Neuronal stem cell (in vitro differentiated cells): ENCODE results near the gene CST7.

Source experiments
- DNase-seq: peaks from one replicate; pipeline ENCODE4 v3.0.0-alpha.2; 2013; ENCODE audit warnings: low spot score
- H2AFZ ChIP-seq: one replicate; pipeline ENCODE4 v1.6.1; 2013; ENCODE audit warnings: mild to moderate bottlenecking, low read length, inconsistent platforms
- H2AK5ac ChIP-seq: 2 replicates; pipeline ENCODE4 v1.6.1; 2013; ENCODE audit warnings: low read depth, mild to moderate bottlenecking, inconsistent platforms, low read length, moderate library complexity, mixed read lengths
- H2BK120ac ChIP-seq: 2 replicates; pipeline ENCODE4 v1.6.1; 2013; ENCODE audit warnings: low read depth, mild to moderate bottlenecking, inconsistent platforms, low read length, moderate library complexity, mixed read lengths
- H2BK12ac ChIP-seq: one replicate; pipeline ENCODE4 v1.6.1; 2013; ENCODE audit warnings: low read length, inconsistent platforms
- H2BK15ac ChIP-seq: 2 replicates; pipeline ENCODE4 v1.6.1; 2013; ENCODE audit warnings: mild to moderate bottlenecking, low read length, inconsistent platforms, mixed read lengths
- H2BK5ac ChIP-seq: one replicate; pipeline ENCODE4 v1.6.1; 2013; ENCODE audit warnings: inconsistent platforms, mild to moderate bottlenecking, low read length, moderate library complexity
- H3K14ac ChIP-seq: one replicate; pipeline ENCODE4 v1.6.1; 2013; ENCODE audit warnings: low read length, inconsistent platforms
- H3K18ac ChIP-seq: 2 replicates; pipeline ENCODE4 v1.6.1; 2013; ENCODE audit warnings: low read length, inconsistent platforms
- H3K23ac ChIP-seq: 2 replicates; pipeline ENCODE4 v1.6.1; 2013; ENCODE audit warnings: low read depth, mild to moderate bottlenecking, mixed read lengths, low read length, inconsistent platforms; ENCODE audit not compliant: poor library complexity
- H3K27ac ChIP-seq: replicated peaks from 3 replicates; pipeline ENCODE4 v1.5.1; 2013; ENCODE audit warnings: low read length, inconsistent platforms
- H3K27me3 ChIP-seq, 3 experiments: 2 replicates each; pipeline ENCODE4 v1.6.1; 2013; ENCODE audit warnings: low read length in 3 of 3, mild to moderate bottlenecking in 2 of 3, inconsistent platforms in 1 of 3, low read depth in 1 of 3, mixed read lengths in 1 of 3, moderate library complexity in 1 of 3; ENCODE audit not compliant: control insufficient read depth in 3 of 3, insufficient read depth in 3 of 3
- H3K36me3 ChIP-seq, 2 donors: replicated peaks in 1 of 2; 2 replicates each; pipeline ENCODE4 v1.6.1; 2013; ENCODE audit warnings: low read length in 2 of 2; ENCODE audit not compliant: control insufficient read depth in 2 of 2, insufficient read depth in 2 of 2
- H3K4ac ChIP-seq: 2 replicates; pipeline ENCODE4 v1.6.1; 2013; ENCODE audit warnings: inconsistent platforms, mild to moderate bottlenecking, low read length, moderate library complexity
- H3K4me1 ChIP-seq, 2 donors: 1 replicate in 1 of 2; 2 replicates in 1 of 2; pipeline ENCODE4 v1.6.1; 2013; ENCODE audit warnings: low read length in 2 of 2, low read depth in 1 of 2; ENCODE audit not compliant: control insufficient read depth in 2 of 2, insufficient read depth in 1 of 2
- H3K4me2 ChIP-seq: one replicate; pipeline ENCODE4 v1.6.1; 2013; ENCODE audit warnings: mild to moderate bottlenecking, low read length, inconsistent platforms; ENCODE audit not compliant: insufficient read depth, poor library complexity, severe bottlenecking
- H3K4me3 ChIP-seq, 2 donors: 2 replicates each; pipeline ENCODE4 v1.5.1; 2013; ENCODE audit warnings: low read length in 2 of 2, mild to moderate bottlenecking in 2 of 2, inconsistent platforms in 1 of 2, moderate library complexity in 1 of 2
- H3K79me1 ChIP-seq: one replicate; pipeline ENCODE4 v1.6.1; 2013; ENCODE audit warnings: low read depth, mild to moderate bottlenecking, inconsistent platforms, low read length, moderate library complexity
- H3K9ac ChIP-seq: one replicate; pipeline ENCODE4 v1.6.1; 2013; ENCODE audit warnings: mild to moderate bottlenecking, low read depth, low read length, inconsistent platforms; ENCODE audit not compliant: poor library complexity
- H3K9me3 ChIP-seq, 2 donors: replicated peaks in 1 of 2; 2 replicates each; pipeline versions ENCODE3 to v1.6.1; 2013; ENCODE audit warnings: low read length in 2 of 2, mild to moderate bottlenecking in 2 of 2, inconsistent platforms in 1 of 2, low read depth in 1 of 2, mixed read lengths in 1 of 2, moderate library complexity in 1 of 2; ENCODE audit not compliant: control insufficient read depth in 2 of 2, insufficient read depth in 1 of 2
- H4K8ac ChIP-seq: one replicate; pipeline ENCODE4 v1.6.1; 2013; ENCODE audit warnings: low read depth, mild to moderate bottlenecking, inconsistent platforms, low read length, moderate library complexity
- H4K91ac ChIP-seq: one replicate; pipeline ENCODE4 v1.6.1; 2013; ENCODE audit warnings: low read length, low read depth, mild to moderate bottlenecking, inconsistent platforms; ENCODE audit not compliant: poor library complexity
- WGBS, 2 donors: extraction: QIAGEN DNeasy Blood & Tissue Kit; methylation state at CpG; one replicate each; pipeline ENCODE4 v1.1.7; 2013; ENCODE audit warnings: missing lambda C conversion rate in 2 of 2, mixed read lengths in 1 of 2; ENCODE audit not compliant: insufficient read length in 2 of 2, insufficient replicate concordance in 1 of 2; ENCODE audit errors: extremely low coverage in 2 of 2; 5-methylcytosine and 5-hydroxymethylcytosine counted together

CST7 gene

DNA sequence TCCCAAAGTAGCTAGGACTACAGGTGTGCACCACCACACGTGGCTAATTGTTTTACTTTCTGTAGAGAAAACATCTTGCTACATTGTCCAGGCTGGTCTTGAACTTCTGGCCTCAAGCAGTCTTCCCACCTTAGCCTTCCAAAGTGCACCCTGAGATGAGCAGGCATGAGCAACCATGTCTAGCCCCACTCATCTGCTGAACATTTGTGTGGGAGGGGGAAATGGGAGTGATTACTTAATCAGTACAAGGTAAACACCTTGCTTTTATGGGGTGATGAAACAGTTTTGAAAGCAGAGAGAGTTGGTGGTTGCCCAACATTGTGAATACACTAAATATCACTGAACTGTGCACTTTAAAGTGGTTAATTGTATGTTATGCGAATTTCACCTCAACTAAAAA, 38.2 kb downstream of the CST7 start:
- no peak overlapping the region for H4K91ac ChIP-seq
- H3K9ac ChIP-seq: no peak overlapping the region
- H3K4me1 ChIP-seq: peaks cover 5 to 6% of the 10 kb centered on the region in 2 donors
- no peak overlapping the region for H3K27ac ChIP-seq
- no peaks in the 10 kb centered on the region for H3K9me3 ChIP-seq
- H2AK5ac ChIP-seq: no peak overlapping the region
- H3K4me2 ChIP-seq: no peak overlapping the region
- H3K23ac ChIP-seq: no peak overlapping the region
- H3K36me3 ChIP-seq: peaks cover 2 to 24% of the 10 kb centered on the region in 2 donors
- no peak overlapping the region for H3K14ac ChIP-seq
- H3K4ac ChIP-seq: no peak overlapping the region
- H3K18ac ChIP-seq: no peak overlapping the region
- no peaks in the 10 kb centered on the region for H3K27me3 ChIP-seq
- H2BK12ac ChIP-seq: no peak overlapping the region
- H2AFZ ChIP-seq: no peak overlapping the region
- no peak overlapping the region for H2BK120ac ChIP-seq
- no CpG with 5 or more reads among the region's 2 CpGs for WGBS, 2 donors
- no peak overlapping the region for H2BK5ac ChIP-seq
- H3K4me3 ChIP-seq: no peak overlapping the region
- no peak overlapping the region for H4K8ac ChIP-seq
- no peak overlapping the region for H2BK15ac ChIP-seq
- DNase-seq: no peak
- peaks cover 5% of the 10 kb centered on the region for H3K79me1 ChIP-seq

DNA sequence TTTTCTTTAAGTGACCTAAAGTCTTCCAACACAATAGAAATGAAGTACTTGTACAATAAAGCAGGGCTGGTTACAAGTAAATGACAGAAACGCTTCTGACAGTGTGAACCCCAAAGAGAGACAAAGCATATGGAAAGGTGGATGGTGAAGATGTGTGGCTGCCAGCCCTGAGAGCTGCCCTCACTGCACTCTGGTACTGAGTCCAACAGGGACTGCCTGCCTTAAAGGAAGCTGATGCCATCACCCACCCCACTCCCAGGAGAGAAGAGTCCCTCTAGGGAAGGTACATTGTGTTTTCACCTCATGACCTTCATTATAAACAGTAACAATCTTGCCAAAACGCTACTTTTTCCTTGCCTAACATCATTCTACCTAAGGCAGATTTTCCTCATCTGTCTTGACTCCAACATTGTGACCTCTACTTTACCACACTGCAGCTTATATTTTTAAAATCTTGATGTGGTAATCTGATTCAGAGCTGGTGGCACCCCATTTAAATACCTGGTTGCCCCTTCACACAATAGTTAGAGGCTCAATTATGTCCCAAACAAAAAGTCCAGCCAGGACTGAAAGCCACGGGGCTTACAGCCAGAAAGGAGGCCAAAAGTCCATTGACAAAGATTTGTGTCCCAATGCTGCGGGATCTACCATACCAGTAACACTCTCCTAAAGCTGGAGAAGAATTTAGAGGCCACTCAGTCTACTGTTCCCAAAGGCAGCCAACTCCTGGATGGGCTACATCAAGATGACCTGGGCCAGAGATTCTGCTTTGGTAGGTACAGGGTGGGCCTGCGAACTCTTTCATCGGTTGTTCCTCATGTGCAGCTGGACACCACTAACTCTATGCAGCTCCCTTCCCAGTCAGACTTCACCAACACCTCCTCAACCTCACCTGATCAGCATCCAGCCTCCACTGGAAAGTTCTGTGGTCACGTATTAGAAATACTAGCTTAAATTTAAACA, 39.1 kb downstream of the CST7 start:
- no peak overlapping the region for H4K91ac ChIP-seq
- no peak overlapping the region for H3K18ac ChIP-seq
- H3K9ac ChIP-seq: no peak overlapping the region
- no peak overlapping the region for H3K14ac ChIP-seq
- H3K36me3 ChIP-seq: peaks cover 2 to 17% of the 10 kb centered on the region in 2 donors
- H2BK15ac ChIP-seq: no peak overlapping the region
- H3K9me3 ChIP-seq: no peaks in the 10 kb centered on the region
- peaks cover 5% of the 10 kb centered on the region for H3K79me1 ChIP-seq
- no peak overlapping the region for H2BK12ac ChIP-seq
- no peak overlapping the region for H2AFZ ChIP-seq
- no peak for DNase-seq
- no peak overlapping the region for H4K8ac ChIP-seq
- H3K4me1 ChIP-seq: peaks cover 6 to 7% of the 10 kb centered on the region in 2 donors
- no peak overlapping the region for H3K4me2 ChIP-seq
- H3K4me3 ChIP-seq: no peak overlapping the region
- H2BK5ac ChIP-seq: no peak overlapping the region
- no peak overlapping the region for H3K4ac ChIP-seq
- no peak overlapping the region for H3K23ac ChIP-seq
- peaks cover 0 to 2% (median 0%) of the 10 kb centered on the region in 3 experiments for H3K27me3 ChIP-seq
- WGBS, 2 donors: no CpG with 5 or more reads among the region's 7 CpGs
- H2AK5ac ChIP-seq: no peak overlapping the region
- H2BK120ac ChIP-seq: no peak overlapping the region
- no peak overlapping the region for H3K27ac ChIP-seq

- H3K9ac ChIP-seq: no peak overlapping the region
- H3K9me3 ChIP-seq: no peaks in the 10 kb centered on the region
- H3K4me1 ChIP-seq: peaks cover 7 to 14% of the 10 kb centered on the region in 2 donors
- H4K91ac ChIP-seq: no peak overlapping the region
- H3K14ac ChIP-seq: no peak overlapping the region
- H3K4me3 ChIP-seq: no peak overlapping the region
- no peak overlapping the region for H2BK120ac ChIP-seq
- H3K79me1 ChIP-seq: peaks cover 5% of the 10 kb centered on the region
- H3K18ac ChIP-seq: no peak overlapping the region
- DNase-seq: no peak
- H3K27ac ChIP-seq: no peak overlapping the region
- no peak overlapping the region for H2AK5ac ChIP-seq
- no peak overlapping the region for H3K4ac ChIP-seq
- peaks cover 0 to 2% (median 0%) of the 10 kb centered on the region in 3 experiments for H3K27me3 ChIP-seq
- H3K4me2 ChIP-seq: no peak overlapping the region
- H2BK15ac ChIP-seq: no peak overlapping the region
- no peak overlapping the region for H2AFZ ChIP-seq
- H3K36me3 ChIP-seq: peaks cover 2 to 10% of the 10 kb centered on the region in 2 donors
- no peak overlapping the region for H2BK12ac ChIP-seq
- no CpG with 5 or more reads among the region's 3 CpGs for WGBS, 2 donors
- no peak overlapping the region for H3K23ac ChIP-seq
- H4K8ac ChIP-seq: no peak overlapping the region
- no peak overlapping the region for H2BK5ac ChIP-seq
These were observed 40.1 kb downstream of the CST7 start for GRCh38 chr20:24989162-24989561.

DNA sequence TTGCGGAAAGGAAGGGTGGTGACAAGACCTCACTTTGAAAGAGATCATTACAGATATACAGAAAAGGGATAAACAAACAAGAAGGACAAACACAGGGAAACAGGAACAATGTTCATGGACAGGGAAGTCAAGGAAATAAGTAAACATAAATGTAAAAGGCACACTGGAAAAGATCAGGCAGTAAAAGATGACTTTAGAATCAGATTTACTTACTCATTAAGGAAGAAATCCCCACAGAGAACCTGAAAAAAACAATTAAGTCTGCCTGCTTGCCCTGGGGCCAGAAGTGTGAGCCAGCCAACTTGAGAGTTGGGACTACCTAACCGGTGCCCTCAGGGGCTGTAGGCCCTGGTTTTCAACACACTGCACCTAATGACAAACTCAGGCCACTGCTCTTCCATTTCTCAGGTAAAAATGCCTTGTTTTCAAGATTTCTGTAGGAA, 41.8 kb downstream of the CST7 start:
- no peak overlapping the region for H3K27ac ChIP-seq
- peaks cover 7 to 22% of the 10 kb centered on the region in 2 donors for H3K4me1 ChIP-seq
- peaks cover 5% of the 10 kb centered on the region for H3K79me1 ChIP-seq
- H2BK120ac ChIP-seq: no peak overlapping the region
- H3K4ac ChIP-seq: no peak overlapping the region
- no CpG with 5 or more reads among the region's 2 CpGs for WGBS, 2 donors
- no peaks in the 10 kb centered on the region for H3K9me3 ChIP-seq
- no peak overlapping the region for H3K18ac ChIP-seq
- H2BK12ac ChIP-seq: no peak overlapping the region
- no peak overlapping the region for H4K8ac ChIP-seq
- peak overlapping the region in 1 of 2 donors; percentile 85 for H3K4me3 ChIP-seq
- H2BK15ac ChIP-seq: no peak overlapping the region
- no peak for DNase-seq
- H2BK5ac ChIP-seq: no peak overlapping the region
- H3K14ac ChIP-seq: no peak overlapping the region
- H3K9ac ChIP-seq: no peak overlapping the region
- peaks cover 2 to 10% of the 10 kb centered on the region in 2 donors for H3K36me3 ChIP-seq
- H2AFZ ChIP-seq: no peak overlapping the region
- H2AK5ac ChIP-seq: no peak overlapping the region
- H3K23ac ChIP-seq: no peak overlapping the region
- H3K4me2 ChIP-seq: no peak overlapping the region
- H4K91ac ChIP-seq: no peak overlapping the region
- peaks cover 0 to 2% (median 0%) of the 10 kb centered on the region in 3 experiments for H3K27me3 ChIP-seq
